DMS114 treated with DMSO at 0.1 percent for 48 hours (cell line): ENCODE data around the gene PFKFB2.
"Not testable (repeated sequence)": the region's sequence is repeated elsewhere in the genome, so short reads cannot be mapped to it uniquely, and the experiment has no call there.

Experiments used
- DNase-seq: peaks from one replicate; lab custom pipeline; 2025; ENCODE audit not compliant: unreplicated experiment; lab: John Stamatoyannopoulos, UW

PFKFB2 gene

GRCh38 chr1:207039380-207040180, 13.5 kb upstream of the PFKFB2 start:
- DNase-seq = no peak

- DNase-seq = no peak
Observed at GRCh38 chr1:207040181-207040533, 12.9 kb upstream of the PFKFB2 start.

- DNase-seq = not testable (repeated sequence)
Observed at GRCh38 chr1:207041397-207041796, 11.7 kb upstream of the PFKFB2 start.

GRCh38 chr1:207045453-207045852, 7.6 kb upstream of the PFKFB2 start:
- DNase-seq = no peak

GRCh38 chr1:207047505-207047904, 5.6 kb upstream of the PFKFB2 start:
- DNase-seq = no peak

GRCh38 chr1:207048041-207048440, 5.0 kb upstream of the PFKFB2 start:
- DNase-seq = no peak

GRCh38 chr1:207049054-207049453, 4.0 kb upstream of the PFKFB2 start:
- DNase-seq = no peak

GRCh38 chr1:207049514-207049913, 3.6 kb upstream of the PFKFB2 start:
- DNase-seq = no peak

- DNase-seq = peak; percentile 54
Observed at GRCh38 chr1:207049974-207050391, 3.1 kb upstream of the PFKFB2 start.

GRCh38 chr1:207050480-207051190, 2.4 kb upstream of the PFKFB2 start:
- DNase-seq = peak; percentile 82

- no peak for DNase-seq
Observed at GRCh38 chr1:207051191-207051943, 1.7 kb upstream of the PFKFB2 start, which contains the start of gene YOD1. YOD1 (minus strand) TSS chr1:207051208; CDS start chr1:207051030, 178 bp downstream.

- DNase-seq = no peak
Observed at GRCh38 chr1:207054491-207054890, 1.4 kb downstream of the PFKFB2 start.

- no peak for DNase-seq
Observed at GRCh38 chr1:207055386-207056001, 2.4 kb downstream of the PFKFB2 start.

GRCh38 chr1:207056673-207057072, 3.6 kb downstream of the PFKFB2 start:
- DNase-seq = no peak

GRCh38 chr1:207058252-207058651, 5.2 kb downstream of the PFKFB2 start:
- DNase-seq = no peak

- no peak for DNase-seq
Observed at GRCh38 chr1:207058878-207059867, 6.1 kb downstream of the PFKFB2 start.

GRCh38 chr1:207059881-207060280, 6.8 kb downstream of the PFKFB2 start:
- no peak for DNase-seq

GRCh38 chr1:207060596-207060995, 7.5 kb downstream of the PFKFB2 start:
- DNase-seq = no peak

GRCh38 chr1:207062058-207062457, 9.0 kb downstream of the PFKFB2 start:
- DNase-seq = no peak

- DNase-seq = no peak
Observed at GRCh38 chr1:207063014-207063413, 9.9 kb downstream of the PFKFB2 start.
